Measurements from ENCODE around the gene RCL1. TPM values are rescaled to one million over a fixed set of nuclear protein-coding genes. Genes with fewer than 3 reads are reported as not detected.

The RCL1 gene
- total and polyA plus RNA-seq, 2 donors (not counting 3 experiments of a cell fraction or from before 2014, with no cell fraction given), result 12.9 to 13.2 TPM

DNA sequence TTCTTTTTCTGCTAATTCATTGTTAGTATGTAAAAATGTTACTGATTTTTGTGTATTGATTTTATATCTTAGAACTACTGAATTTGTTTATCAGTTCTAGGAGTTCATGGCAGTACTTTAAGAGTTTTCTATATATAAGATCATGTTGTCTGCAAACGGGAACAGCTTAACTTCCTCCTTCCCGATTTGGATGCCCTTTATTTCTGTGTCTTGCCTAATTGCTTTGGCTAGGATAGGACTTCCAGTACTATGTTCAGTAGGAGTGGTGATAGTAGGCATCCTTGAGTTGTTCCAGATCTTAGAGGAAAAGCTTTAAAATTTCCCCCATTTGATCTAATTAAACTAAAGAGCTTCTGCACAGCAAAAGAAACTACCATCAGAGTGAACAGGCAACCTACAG lies 20.1 kb downstream of the RCL1 start:
- Histone ChIP-seq H3K36me3 (ENCODE audit: control insufficient read depth in 2 of 2, extremely low read depth in 1 of 2, insufficient read depth in 2 of 2, low read length in 2 of 2) (no peaks in the 10 kb centered on the region), H3K79me2 (ENCODE audit: control insufficient read depth, insufficient read depth, low read length) (peaks cover 58% of the 10 kb centered on the region), H4K20me1 (replicated peaks; ENCODE audit: control insufficient read depth, extremely low read depth, insufficient read depth, low read length) (peaks cover 6% of the 10 kb centered on the region), H2AFZ (ENCODE audit: low read depth, low read length) (no peak overlapping the region), H3K9me1 (replicated peaks; ENCODE audit: control insufficient read depth, extremely low read depth, insufficient read depth, low read length) (no peaks in the 10 kb centered on the region), H3K9me3 (replicated peaks; ENCODE audit: control insufficient read depth, insufficient read depth, low read length) (no peaks in the 10 kb centered on the region), H3K27ac (ENCODE audit: insufficient read depth, low read depth, low read length) (no peak overlapping the region), H3K4me2 (ENCODE audit: insufficient read depth, low read length) (no peak overlapping the region), H3K9ac (replicated peaks; ENCODE audit: extremely low read depth, insufficient read depth, low read length) (no peak overlapping the region), H3K4me3 (replicated peaks in 1 of 3; ENCODE audit: insufficient read depth in 1 of 3, low read depth in 1 of 3, low read length in 3 of 3) (no peak overlapping the region), H3K4me1 (ENCODE audit: control insufficient read depth, extremely low read depth, insufficient read depth, low read length) (peaks cover 4% of the 10 kb centered on the region), H3K27me3 (ENCODE audit: control insufficient read depth in 2 of 2, insufficient read depth in 2 of 2, low read length in 2 of 2) (no peaks in the 10 kb centered on the region)
- dilution Hi-C loops (cut with MboI; ENCODE audit: extremely low pct_ligation_motif_present, low sequenced_read_pairs), result no loop called here
- BruUV-seq (replicated peaks), result no TSS peak
- CTCF ChIA-PET, result interaction anchor here (1.2 kb wide), 1 partner anchor 50 kb away, joined by 5 read pairs; no protein-coding TSS in a partner anchor
- POLR2A ChIA-PET, result no interaction called here
- FAIRE-seq, result no peak
- no peak for DNase-seq (ENCODE audit: low read depth, low spot score)
- intact Hi-C loops (cut with micrococcal nuclease), result no loop called here
- TF ChIP-seq, protein P1, sequence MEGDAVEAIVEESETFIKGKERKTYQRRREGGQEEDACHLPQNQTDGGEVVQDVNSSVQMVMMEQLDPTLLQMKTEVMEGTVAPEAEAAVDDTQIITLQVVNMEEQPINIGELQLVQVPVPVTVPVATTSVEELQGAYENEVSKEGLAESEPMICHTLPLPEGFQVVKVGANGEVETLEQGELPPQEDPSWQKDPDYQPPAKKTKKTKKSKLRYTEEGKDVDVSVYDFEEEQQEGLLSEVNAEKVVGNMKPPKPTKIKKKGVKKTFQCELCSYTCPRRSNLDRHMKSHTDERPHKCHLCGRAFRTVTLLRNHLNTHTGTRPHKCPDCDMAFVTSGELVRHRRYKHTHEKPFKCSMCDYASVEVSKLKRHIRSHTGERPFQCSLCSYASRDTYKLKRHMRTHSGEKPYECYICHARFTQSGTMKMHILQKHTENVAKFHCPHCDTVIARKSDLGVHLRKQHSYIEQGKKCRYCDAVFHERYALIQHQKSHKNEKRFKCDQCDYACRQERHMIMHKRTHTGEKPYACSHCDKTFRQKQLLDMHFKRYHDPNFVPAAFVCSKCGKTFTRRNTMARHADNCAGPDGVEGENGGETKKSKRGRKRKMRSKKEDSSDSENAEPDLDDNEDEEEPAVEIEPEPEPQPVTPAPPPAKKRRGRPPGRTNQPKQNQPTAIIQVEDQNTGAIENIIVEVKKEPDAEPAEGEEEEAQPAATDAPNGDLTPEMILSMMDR (IDR thresholded peaks at IDR 0.05; ENCODE audit: extremely low read depth in 1 of 2, insufficient read depth in 1 of 2, low read depth in 1 of 2, low read length in 2 of 2), result no peak
- TF ChIP-seq POLR2A (IDR thresholded peaks at IDR 0.05; ENCODE audit: low read depth, low read length) (no peak), FOS (IDR thresholded peaks at IDR 0.05; ENCODE audit: borderline replicate concordance, insufficient read depth, low read length) (no peak), EZH2 (IDR thresholded peaks at IDR 0.05; ENCODE audit: borderline replicate concordance, low read depth, low read length, severe bottlenecking) (no peak), POLR2AphosphoS5 (IDR thresholded peaks at IDR 0.05; ENCODE audit: insufficient read depth, low read depth, low read length) (no peak), GATA2 (IDR thresholded peaks at IDR 0.05; ENCODE audit: insufficient read depth, insufficient read length, low read depth, low read length) (no peak), MYC (IDR thresholded peaks at IDR 0.05; ENCODE audit: low read depth, low read length) (no peak), JUN (IDR thresholded peaks at IDR 0.05; ENCODE audit: borderline replicate concordance, insufficient read depth, insufficient read length, low read depth) (no peak)
- TF ChIP-seq, protein P2, sequence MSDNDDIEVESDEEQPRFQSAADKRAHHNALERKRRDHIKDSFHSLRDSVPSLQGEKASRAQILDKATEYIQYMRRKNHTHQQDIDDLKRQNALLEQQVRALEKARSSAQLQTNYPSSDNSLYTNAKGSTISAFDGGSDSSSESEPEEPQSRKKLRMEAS (IDR thresholded peaks at IDR 0.05; ENCODE audit: insufficient read depth, insufficient read length), result no peak

Data from endothelial cell of umbilical vein (primary cell).